NCI-H1436 treated with DMSO at 0.1 percent for 48 hours (cell line): ENCODE measurements around the gene MAP3K7CL.

Experiments used
- DNase-seq: peaks from one replicate; lab custom pipeline; 2025; lab: John Stamatoyannopoulos, UW

The MAP3K7CL gene

DNA sequence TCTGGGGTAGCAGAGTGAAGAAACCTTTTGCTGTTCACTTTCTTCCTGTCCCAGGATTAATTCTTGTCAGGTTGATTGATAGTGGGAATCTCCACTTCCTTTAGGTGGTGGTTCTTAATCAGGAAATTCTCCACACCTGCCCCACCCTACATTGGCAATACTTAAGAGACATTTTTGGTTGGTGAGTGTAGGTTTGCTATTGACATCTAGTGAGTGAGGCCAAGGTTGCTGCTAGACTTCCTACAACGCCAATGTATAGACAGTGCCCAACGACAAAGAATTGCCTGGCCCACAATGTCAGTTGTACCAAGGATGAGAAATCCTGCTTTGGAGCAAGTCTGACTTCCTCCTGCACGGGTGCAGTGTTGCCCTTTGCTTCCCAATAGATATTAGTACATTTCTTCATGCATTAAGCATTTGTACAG lies 38.5 kb downstream of the MAP3K7CL start:
- DNase-seq, result no peak

DNA sequence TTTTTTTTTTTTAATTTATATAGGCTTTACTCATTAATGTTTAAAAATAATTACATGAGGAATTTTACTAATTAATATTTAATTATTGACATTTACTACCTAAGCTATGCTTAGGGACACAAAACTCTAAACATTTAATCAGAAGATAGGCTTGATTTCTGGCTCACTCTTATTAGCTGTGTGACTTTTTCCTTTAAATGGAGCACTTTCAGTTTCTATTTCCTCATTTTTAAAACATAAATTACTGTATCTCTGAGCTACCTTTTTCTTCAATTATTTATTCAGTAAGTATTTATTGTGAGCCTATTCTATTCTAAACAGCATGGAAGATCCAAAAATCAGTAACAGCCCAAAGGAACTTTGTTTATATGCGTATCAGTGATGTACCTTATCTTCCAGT lies 40.5 kb downstream of the MAP3K7CL start:
- DNase-seq, result no peak

DNA sequence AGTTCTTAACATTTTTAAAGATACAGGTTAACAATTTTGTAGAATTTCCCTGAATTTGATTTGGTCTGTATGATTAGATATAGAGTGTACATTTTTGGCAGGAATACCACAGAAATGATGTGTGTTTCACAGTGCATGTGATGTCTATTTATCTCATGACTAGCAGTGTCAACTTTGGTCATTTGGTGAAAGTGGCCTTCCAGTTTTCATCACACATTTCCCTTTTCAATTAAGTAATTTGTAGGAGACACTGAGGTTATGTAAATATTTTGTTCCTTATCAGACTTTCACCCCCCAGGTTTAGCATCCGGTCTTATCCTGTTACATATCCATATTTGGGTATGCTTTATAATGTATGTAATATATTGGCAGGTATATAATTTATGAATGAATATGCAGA lies 41.8 kb downstream of the MAP3K7CL start:
- DNase-seq, result no peak

DNA sequence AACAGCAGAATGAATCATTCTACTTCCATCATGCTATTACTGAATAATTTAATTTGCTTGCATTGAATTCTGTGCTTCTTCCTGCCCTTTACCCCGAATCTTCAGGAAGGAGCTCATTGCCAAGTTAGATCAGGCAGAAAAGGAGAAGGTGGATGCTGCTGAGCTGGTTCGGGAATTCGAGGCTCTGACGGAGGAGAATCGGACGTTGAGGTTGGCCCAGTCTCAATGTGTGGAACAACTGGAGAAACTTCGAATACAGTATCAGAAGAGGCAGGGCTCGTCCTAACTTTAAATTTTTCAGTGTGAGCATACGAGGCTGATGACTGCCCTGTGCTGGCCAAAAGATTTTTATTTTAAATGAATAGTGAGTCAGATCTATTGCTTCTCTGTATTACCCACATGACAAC lies 44.2 kb downstream of the MAP3K7CL start:
- DNase-seq, result no peak

- no peak for DNase-seq
Measured at GRCh38 chr21:29175408-29176134, 45.1 kb downstream of the MAP3K7CL start.

GRCh38 chr21:29176471-29177120 lies 46.2 kb downstream of the MAP3K7CL start:
- no peak for DNase-seq

DNA sequence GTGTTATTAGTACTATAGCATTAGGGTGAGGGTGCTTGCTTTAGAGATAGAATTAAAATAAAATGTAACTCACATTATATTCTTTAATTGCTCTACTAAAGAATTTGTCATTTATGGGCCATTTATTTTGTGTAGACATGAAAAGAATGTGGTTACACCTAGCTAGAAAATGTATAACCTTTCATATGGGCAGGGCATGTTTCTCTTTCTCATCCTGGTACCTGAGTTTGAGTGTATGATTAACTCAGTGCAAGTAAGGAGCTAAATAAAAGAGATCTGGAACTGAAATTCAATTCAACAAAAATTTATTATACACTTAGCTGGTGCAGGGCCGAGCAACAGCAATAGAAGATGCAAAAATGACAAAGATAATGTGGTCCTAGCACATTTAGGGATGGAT lies 47.4 kb downstream of the MAP3K7CL start:
- no peak for DNase-seq

DNA sequence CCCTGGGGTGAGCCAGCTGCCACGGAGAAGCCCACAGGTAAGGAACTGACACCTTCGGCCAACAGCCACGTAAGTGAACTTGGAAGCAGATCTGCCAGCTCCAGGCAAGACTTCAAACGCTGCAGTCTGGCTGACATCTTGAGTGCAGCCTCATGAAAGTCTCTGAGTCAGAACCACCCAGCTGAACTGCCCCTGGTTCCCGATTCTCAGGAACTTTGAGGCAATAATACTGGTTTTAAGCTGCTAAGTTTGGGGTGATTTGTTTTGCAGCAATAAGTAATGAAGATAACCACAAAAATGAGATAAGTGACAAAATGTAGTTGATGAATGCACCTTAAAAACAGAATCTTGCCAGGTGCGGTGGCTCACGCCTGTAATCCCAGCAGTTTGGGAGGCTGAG lies 48.5 kb downstream of the MAP3K7CL start:
- no peak for DNase-seq

GRCh38 chr21:29179503-29179902 lies 49.1 kb downstream of the MAP3K7CL start:
- no peak for DNase-seq

- no peak for DNase-seq
Measured at GRCh38 chr21:29181799-29182470, 51.5 kb downstream of the MAP3K7CL start.

- no peak for DNase-seq
Measured at GRCh38 chr21:29182691-29183092, 52.2 kb downstream of the MAP3K7CL start.

DNA sequence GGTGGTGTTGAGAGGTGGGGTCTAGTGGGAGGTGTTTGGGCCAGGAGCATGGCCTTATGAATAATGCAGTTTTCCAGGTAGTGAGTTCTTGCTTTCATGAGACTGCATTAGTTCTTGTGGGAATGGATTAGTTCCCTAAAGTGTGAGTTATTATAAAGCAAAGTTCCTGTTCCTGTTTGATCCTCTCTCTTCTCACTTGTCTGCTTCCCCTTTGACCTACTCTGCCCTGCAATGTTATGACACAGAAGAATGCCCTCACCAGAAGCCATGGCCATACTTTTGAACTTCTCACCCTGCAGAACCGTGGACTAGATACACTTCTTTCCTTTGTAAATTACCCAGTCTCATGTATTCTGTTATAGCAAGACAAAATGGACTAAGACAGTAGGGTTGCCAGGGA lies 53.6 kb downstream of the MAP3K7CL start:
- DNase-seq, result no peak

- DNase-seq, result no peak
Measured at GRCh38 chr21:29185172-29185571, 54.7 kb downstream of the MAP3K7CL start.

DNA sequence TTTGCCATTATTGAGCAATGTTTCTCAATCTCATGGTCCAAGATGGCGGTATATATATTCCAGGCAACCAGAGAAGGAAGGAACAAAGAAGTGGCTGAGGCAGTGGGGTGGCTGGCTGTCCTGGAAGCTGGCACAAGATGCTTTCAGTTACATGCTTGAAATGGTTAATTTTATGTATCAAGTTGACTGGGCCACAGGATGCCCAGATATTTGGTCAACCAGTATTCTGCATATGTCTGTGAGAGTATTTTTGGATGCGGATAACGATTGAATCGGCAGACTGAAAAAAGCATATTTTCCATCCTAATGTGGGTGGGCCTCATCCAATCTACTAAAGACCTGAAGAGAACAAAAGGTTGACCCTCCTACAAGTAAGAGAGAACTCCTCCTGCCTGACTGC lies 55.2 kb downstream of the MAP3K7CL start:
- DNase-seq, result no peak

DNA sequence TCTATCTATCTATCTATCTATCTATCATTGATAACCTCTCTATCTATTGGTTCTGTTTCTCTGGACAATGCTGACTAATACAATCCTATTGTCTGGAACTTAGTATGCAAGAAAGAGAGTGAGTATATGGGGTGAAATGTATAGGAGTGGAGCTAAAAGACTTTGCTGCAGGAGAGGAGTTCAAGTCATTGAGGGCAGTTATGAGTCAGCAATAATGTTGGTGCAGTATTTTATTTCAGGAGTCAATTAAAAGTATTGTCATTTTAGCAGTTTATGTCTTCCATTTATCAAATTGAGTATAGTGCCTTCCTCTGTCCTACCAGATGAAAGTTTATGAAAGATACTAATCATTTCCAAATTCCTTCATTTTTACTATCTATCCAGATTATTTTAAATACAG lies 55.8 kb downstream of the MAP3K7CL start:
- no peak for DNase-seq

DNA sequence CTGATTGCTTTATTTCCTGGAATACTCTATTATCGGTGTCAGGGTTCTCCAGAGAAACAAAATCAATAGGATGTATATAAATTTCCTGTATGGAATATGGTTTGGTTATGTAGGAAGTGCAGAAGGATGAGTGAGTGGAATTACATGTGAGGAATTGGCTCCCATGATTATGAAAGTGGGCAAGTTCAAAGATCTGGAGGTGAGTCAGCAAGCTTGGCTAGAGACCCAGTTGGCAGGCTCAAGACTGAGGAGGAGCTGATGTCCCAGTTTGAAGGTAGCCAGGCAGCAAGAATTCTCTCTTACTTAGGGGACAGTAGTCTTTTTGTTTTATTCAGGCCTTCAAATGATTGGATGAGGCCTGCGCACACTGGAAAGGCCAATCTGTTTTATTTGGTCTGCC lies 57.5 kb downstream of the MAP3K7CL start:
- no peak for DNase-seq

GRCh38 chr21:29189353-29189752 lies 58.9 kb downstream of the MAP3K7CL start:
- DNase-seq, result no peak

DNA sequence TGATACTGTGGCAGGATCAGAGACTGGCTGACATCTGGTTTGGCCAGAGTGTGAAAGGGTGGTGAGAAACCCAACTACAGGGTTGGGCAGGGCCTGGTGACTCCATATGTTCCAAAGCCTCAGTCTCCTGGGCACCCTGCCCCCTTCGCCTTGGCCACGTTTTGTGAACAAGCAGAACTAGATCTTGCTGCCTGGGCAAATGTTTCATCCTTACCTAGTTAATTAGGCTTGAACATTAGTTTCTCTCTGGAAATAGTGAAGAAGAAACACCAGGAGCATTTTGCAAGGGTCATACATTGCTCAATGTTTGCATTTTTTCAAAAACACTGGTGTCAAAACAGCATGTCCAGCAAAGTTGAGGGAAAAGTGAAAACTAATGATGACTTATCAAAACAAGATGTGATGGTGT lies 60.5 kb downstream of the MAP3K7CL start:
- DNase-seq, result no peak

- no peak for DNase-seq
Measured at GRCh38 chr21:29193072-29193471, 62.6 kb downstream of the MAP3K7CL start.

DNA sequence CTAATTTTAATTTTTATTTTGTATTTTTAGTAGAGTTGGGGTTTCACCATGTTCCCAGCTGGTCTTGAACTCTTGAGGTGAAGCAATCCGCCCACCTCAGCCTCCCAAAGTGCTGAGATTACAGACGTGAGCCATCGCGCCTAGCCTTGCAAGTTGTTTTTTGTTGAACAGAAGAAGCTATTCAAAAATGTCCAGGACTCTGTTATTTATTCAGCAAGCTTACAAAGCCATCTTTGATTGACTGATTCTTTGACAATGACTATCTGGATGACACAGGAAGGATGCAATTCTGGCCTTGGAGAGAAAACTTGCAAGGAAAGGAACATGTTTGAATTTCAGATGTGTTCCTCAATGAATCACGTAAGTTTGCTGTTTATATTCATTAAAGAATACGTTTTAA lies 63.5 kb downstream of the MAP3K7CL start:
- DNase-seq, result no peak

- no peak for DNase-seq
Measured at GRCh38 chr21:29194342-29194741, 63.9 kb downstream of the MAP3K7CL start.

- no peak for DNase-seq
Measured at GRCh38 chr21:29194847-29195246, 64.4 kb downstream of the MAP3K7CL start.

DNA sequence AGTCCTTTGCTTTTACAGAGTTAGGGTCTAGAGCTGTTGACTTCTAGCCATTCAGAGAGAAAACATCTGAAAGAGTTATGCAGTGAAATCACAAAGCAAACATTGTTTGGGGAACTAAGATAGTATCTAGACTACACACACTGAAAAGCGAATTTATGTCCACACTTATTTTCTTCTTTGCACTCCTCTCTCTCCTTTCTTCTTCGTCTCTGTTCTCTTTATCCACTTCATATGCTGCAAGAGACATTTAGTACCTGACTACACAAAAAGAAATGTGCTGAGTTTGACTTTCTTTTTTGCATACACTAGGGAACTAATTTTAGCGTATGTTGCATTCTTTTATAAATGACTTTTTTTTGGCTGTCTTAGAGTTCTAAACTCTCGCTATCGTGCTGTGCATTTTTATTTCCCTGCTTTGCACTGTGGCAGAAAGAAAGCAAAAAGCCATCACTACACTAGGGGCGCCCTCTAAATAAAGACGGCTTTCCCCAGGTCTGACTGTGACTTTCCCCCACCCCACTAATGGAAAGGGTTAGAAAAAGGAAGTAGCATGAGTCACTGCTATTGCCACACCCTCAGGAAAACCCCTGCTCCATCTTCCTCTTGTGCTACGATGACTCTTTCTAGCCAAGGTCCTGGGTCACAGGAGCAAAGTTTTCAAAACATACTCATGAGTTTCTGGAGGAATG lies 65.7 kb downstream of the MAP3K7CL start:
- DNase-seq, result no peak
